Smooth muscle cell of the umbilical artery (primary cell): ENCODE data around the gene TMX3. TPM values are rescaled to one million over a fixed set of nuclear protein-coding genes. Genes with fewer than 3 reads are reported as not detected.

Source experiments
- total RNA-seq: library from RNA; depleted of rRNA; stranded (reverse); fragments of >200 nt; gene quantifications from 2 replicates; pipeline ENCODE4 v1.2.3, GENCODE V29; 2014

TMX3 gene, protein sequence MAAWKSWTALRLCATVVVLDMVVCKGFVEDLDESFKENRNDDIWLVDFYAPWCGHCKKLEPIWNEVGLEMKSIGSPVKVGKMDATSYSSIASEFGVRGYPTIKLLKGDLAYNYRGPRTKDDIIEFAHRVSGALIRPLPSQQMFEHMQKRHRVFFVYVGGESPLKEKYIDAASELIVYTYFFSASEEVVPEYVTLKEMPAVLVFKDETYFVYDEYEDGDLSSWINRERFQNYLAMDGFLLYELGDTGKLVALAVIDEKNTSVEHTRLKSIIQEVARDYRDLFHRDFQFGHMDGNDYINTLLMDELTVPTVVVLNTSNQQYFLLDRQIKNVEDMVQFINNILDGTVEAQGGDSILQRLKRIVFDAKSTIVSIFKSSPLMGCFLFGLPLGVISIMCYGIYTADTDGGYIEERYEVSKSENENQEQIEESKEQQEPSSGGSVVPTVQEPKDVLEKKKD
- total RNA-seq, result 112 and 128 TPM in 2 replicates

DNA sequence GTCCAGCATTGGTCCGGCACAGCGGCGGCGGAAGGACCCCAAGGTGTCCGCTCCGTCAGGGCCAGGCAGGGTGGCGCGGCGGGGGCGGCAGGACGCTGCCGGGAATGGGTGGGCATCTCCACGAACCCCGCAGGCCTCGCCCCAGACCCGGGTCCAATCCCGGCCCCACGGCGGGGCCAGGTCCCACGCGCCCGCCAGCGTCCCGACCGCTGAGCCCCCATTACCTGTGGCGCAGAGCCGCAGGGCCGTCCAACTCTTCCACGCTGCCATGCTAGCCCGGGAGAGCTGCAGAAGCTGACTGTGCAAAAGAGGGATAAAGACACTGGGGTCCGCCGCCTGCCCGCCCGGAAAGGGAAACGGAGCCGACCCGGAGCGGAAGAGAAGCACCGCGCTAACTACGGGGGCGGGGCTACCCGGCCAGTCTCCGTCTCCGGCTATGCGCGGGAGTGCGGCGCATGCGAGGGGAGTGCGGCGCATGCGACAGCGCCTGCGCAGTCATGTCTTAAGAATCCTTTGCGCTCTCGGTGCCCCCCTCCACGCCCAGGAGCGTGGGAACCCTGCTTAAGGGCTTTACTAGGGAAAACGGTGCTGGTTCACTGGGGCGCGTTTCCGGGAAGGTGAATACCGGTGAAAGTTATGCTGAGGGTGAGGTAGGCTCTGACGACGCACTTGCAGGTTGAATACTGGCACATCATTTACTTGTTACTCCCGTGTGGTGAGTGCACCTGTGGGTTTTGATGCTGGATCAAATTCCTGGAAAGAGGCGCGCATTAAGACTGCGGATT is at the start of gene TMX3:
Gene TMX3 (minus strand): TSS at position 397 of the 785 bp plus-strand sequence. CDS start 127 bp downstream, at position 270.

Other genes starting within 250 kb of the TMX3 start
- 2.4 and 2.9 TPM in 2 replicates for gene CCDC102B, start 83.0 kb upstream of the TMX3 start, total RNA-seq